Measurements from ENCODE around the gene OR2T10. TPM values are rescaled to one million over a fixed set of nuclear protein-coding genes. Genes with fewer than 3 reads are reported as not detected.

The OR2T10 gene
- total and polyA plus RNA-seq, 2 of the 8 experiments (the other 6 are each of a cell fraction or from before 2014, with no cell fraction given): not detected

GRCh38 chr1:248630551-248630950, 33.1 kb upstream of the OR2T10 start:
- no peak overlapping the region for H3K14ac ChIP-seq (ENCODE audit: insufficient read length)
- H2BK120ac ChIP-seq (replicated peaks; ENCODE audit: low read depth, low read length): no peak overlapping the region
- CTCF ChIA-PET (ENCODE audit: partially characterized antibody): no interaction called here
- H3K27me3 ChIP-seq (replicated peaks in 1 of 4; ENCODE audit: control insufficient read depth in 3 of 4, extremely low read depth in 1 of 4, insufficient read depth in 3 of 4, low read length in 3 of 4): no peaks in the 10 kb centered on the region
- H2AFZ ChIP-seq (ENCODE audit: low read length): no peak overlapping the region
- H2BK12ac ChIP-seq (ENCODE audit: low read depth, low read length): no peak overlapping the region
- peaks cover 52 to 54% of the 10 kb centered on the region in 2 experiments for H3K9me3 ChIP-seq (ENCODE audit: insufficient read depth in 2 of 2, low read depth in 1 of 2, low read length in 1 of 2)
- H4K91ac ChIP-seq (replicated peaks; ENCODE audit: insufficient read length, low read length): no peak overlapping the region
- H3K4me3 ChIP-seq (ENCODE audit: extremely low read depth in 1 of 4, insufficient read depth in 2 of 4, low read depth in 3 of 4, low read length in 4 of 4): no peak overlapping the region
- DNase-seq (ENCODE audit: low read depth in 1 of 2, low spot score in 2 of 2) (no peak), FAIRE-seq (no peak)
- H3K79me2 ChIP-seq (ENCODE audit: control insufficient read depth in 1 of 2, insufficient read depth in 2 of 2, low read length in 2 of 2): no peaks in the 10 kb centered on the region
- WGBS, 2 experiments (ENCODE audit: extremely low coverage in 1 of 2, insufficient coverage in 1 of 2, insufficient read length in 1 of 2, insufficient replicate concordance in 2 of 2, low coverage in 1 of 2, low lambda C conversion rate in 2 of 2, missing lambda C conversion rate in 1 of 2): 59% methylated on average over 2 of the region's 2 CpGs; no CpG with 5 or more reads in 1 of the 2 experiments
- H2BK15ac ChIP-seq (ENCODE audit: low read length): no peak overlapping the region
- no peak overlapping the region for H3K56ac ChIP-seq (replicated peaks; ENCODE audit: insufficient read length, low read depth, low read length)
- H4K5ac ChIP-seq (ENCODE audit: insufficient read length, low read depth, low read length): no peak overlapping the region
- H4K20me1 ChIP-seq (replicated peaks in 1 of 2; ENCODE audit: control insufficient read depth in 1 of 2, insufficient read depth in 2 of 2, low read length in 2 of 2): no peaks in the 10 kb centered on the region
- H3K9ac ChIP-seq (replicated peaks in 1 of 4; ENCODE audit: extremely low read depth in 1 of 4, low read depth in 3 of 4, low read length in 3 of 4): no peak overlapping the region
- POLR2A ChIA-PET (ENCODE audit: partially characterized antibody): no interaction called here
- no peak overlapping the region for H3K23ac ChIP-seq (ENCODE audit: insufficient read length)
- no peak overlapping the region for H2AK5ac ChIP-seq (ENCODE audit: low read depth, low read length)
- no peak overlapping the region for H3K18ac ChIP-seq (ENCODE audit: extremely low read depth, low read length)
- no peak overlapping the region for H3K4ac ChIP-seq (replicated peaks; ENCODE audit: insufficient read length, low read depth, low read length)
- H3K4me1 ChIP-seq (replicated peaks in 1 of 4; ENCODE audit: control insufficient read depth in 3 of 4, insufficient read depth in 4 of 4, low read length in 3 of 4): no peaks in the 10 kb centered on the region
- no peaks in the 10 kb centered on the region for H3K36me3 ChIP-seq (ENCODE audit: control insufficient read depth in 2 of 4, insufficient read depth in 4 of 4, low read length in 3 of 4)
- no peak overlapping the region for H3K27ac ChIP-seq (ENCODE audit: low read depth, low read length)
- H2BK20ac ChIP-seq (ENCODE audit: low read length): no peak overlapping the region
- no peak overlapping the region for H4K8ac ChIP-seq (ENCODE audit: extremely low read depth, insufficient read depth, low read length)
- no peaks in the 10 kb centered on the region for H3K23me2 ChIP-seq (ENCODE audit: low read depth, low read length)
- H2BK5ac ChIP-seq (ENCODE audit: low read depth, low read length): no peak overlapping the region
- no peaks in the 10 kb centered on the region for H3K79me1 ChIP-seq (ENCODE audit: low read depth, low read length)
- no peak overlapping the region for H3K4me2 ChIP-seq (ENCODE audit: insufficient read depth in 1 of 2, low read depth in 2 of 2, low read length in 2 of 2)
- no peak for TF ChIP-seq CEBPB (IDR thresholded peaks at IDR 0.05; ENCODE audit: low read depth, low read length)
- no peak for TF ChIP-seq CBX8 (IDR thresholded peaks at IDR 0.05; ENCODE audit: borderline replicate concordance, low read depth, low read length)
- no peak for TF ChIP-seq BCL11A (IDR thresholded peaks at IDR 0.05; ENCODE audit: low read depth in 2 of 2, low read length in 2 of 2)
- TF ChIP-seq RBBP5 (IDR thresholded peaks at IDR 0.05; ENCODE audit: borderline replicate concordance, low read depth, low read length): no peak
- TF ChIP-seq TCF12 (IDR thresholded peaks at IDR 0.05; ENCODE audit: low read depth, low read length): no peak
- TF ChIP-seq SRF (IDR thresholded peaks at IDR 0.05; ENCODE audit: low read depth, low read length): no peak
- TF ChIP-seq SUZ12 (IDR thresholded peaks at IDR 0.05; ENCODE audit: low read length): no peak
- no peak for TF ChIP-seq EP300 (IDR thresholded peaks at IDR 0.05; ENCODE audit: borderline replicate concordance in 1 of 2, low read depth in 2 of 2, low read length in 2 of 2)
- TF ChIP-seq SP2 (IDR thresholded peaks at IDR 0.05; ENCODE audit: low read length): no peak
- no peak for TF ChIP-seq EZH2 (IDR thresholded peaks at IDR 0.05; ENCODE audit: low read depth, low read length, severe bottlenecking)
- no peak for TF ChIP-seq CTCF (IDR thresholded peaks at IDR 0.05; ENCODE audit: control extremely low read depth in 1 of 3, insufficient read depth in 1 of 3, low read depth in 1 of 3, low read length in 3 of 3)
- no peak for TF ChIP-seq RXRA (IDR thresholded peaks at IDR 0.05; ENCODE audit: insufficient read depth, low read depth, low read length)
- no peak for TF ChIP-seq SP1 (IDR thresholded peaks at IDR 0.05; ENCODE audit: low read depth, low read length)

Data from H1 (cell line).